ENCODE data around the gene STOX1. TPM values are rescaled to one million over a fixed set of nuclear protein-coding genes. Genes with fewer than 3 reads are reported as not detected.
"Not testable (repeated sequence)": the region's sequence is repeated elsewhere in the genome, so short reads cannot be mapped to it uniquely, and the experiment has no call there.

STOX1 gene
- total and polyA plus RNA-seq, 2 of the 8 experiments (the other 6 are each of a cell fraction or from before 2014, with no cell fraction given): 0.92 to 2.6 TPM

DNA sequence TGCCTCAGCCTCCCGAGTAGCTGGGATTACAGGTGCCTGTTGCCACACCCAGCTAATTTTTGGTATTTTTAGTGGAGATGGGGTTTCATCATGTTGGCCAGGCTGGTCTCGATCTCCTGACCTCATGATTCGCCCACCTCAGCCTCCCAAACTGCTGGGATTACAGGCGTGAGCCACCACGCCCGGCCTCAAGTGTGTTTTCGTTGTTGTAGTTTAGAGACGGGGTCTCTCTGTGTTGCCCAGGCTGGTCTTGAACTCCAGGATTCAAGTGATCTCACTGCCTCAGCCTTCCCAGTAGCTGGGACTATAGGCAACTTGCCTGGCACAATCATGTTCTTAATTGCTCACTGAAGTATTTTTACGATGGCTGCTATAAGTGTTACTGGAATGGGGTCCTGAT, 16.5 kb upstream of the STOX1 start:
- POLR2A ChIA-PET (ENCODE audit: partially characterized antibody); H3K79me2 ChIP-seq (ENCODE audit: control insufficient read depth in 1 of 2, insufficient read depth in 2 of 2, low read length in 2 of 2); H3K79me1 ChIP-seq (ENCODE audit: low read depth, low read length); H3K36me3 ChIP-seq (ENCODE audit: control insufficient read depth in 2 of 4, insufficient read depth in 4 of 4, low read length in 3 of 4); H3K18ac ChIP-seq (ENCODE audit: extremely low read depth, low read length); H4K5ac ChIP-seq (ENCODE audit: insufficient read length, low read depth, low read length); H3K27ac ChIP-seq (ENCODE audit: low read depth, low read length); H2BK120ac ChIP-seq (replicated peaks; ENCODE audit: low read depth, low read length); H3K9ac ChIP-seq (replicated peaks in 1 of 4; ENCODE audit: extremely low read depth in 1 of 4, low read depth in 3 of 4, low read length in 3 of 4); H3K27me3 ChIP-seq (replicated peaks in 1 of 4; ENCODE audit: control insufficient read depth in 3 of 4, extremely low read depth in 1 of 4, insufficient read depth in 3 of 4, low read length in 3 of 4); H3K56ac ChIP-seq (replicated peaks; ENCODE audit: insufficient read length, low read depth, low read length); H2BK5ac ChIP-seq (ENCODE audit: low read depth, low read length); H4K8ac ChIP-seq (ENCODE audit: extremely low read depth, insufficient read depth, low read length); H2AFZ ChIP-seq (ENCODE audit: low read length); H2AK5ac ChIP-seq (ENCODE audit: low read depth, low read length); H2BK12ac ChIP-seq (ENCODE audit: low read depth, low read length); FAIRE-seq; H2BK15ac ChIP-seq (ENCODE audit: low read length); H3K4me2 ChIP-seq (ENCODE audit: insufficient read depth in 1 of 2, low read depth in 2 of 2, low read length in 2 of 2); H3K4ac ChIP-seq (replicated peaks; ENCODE audit: insufficient read length, low read depth, low read length); H4K20me1 ChIP-seq (replicated peaks in 1 of 2; ENCODE audit: control insufficient read depth in 1 of 2, insufficient read depth in 2 of 2, low read length in 2 of 2); H3K9me3 ChIP-seq (ENCODE audit: insufficient read depth in 2 of 2, low read depth in 1 of 2, low read length in 1 of 2); H3K23me2 ChIP-seq (ENCODE audit: low read depth, low read length); H4K91ac ChIP-seq (replicated peaks; ENCODE audit: insufficient read length, low read length); H3K4me3 ChIP-seq (ENCODE audit: extremely low read depth in 1 of 4, insufficient read depth in 2 of 4, low read depth in 3 of 4, low read length in 4 of 4); H3K4me1 ChIP-seq (replicated peaks in 1 of 4; ENCODE audit: control insufficient read depth in 3 of 4, insufficient read depth in 4 of 4, low read length in 3 of 4); DNase-seq (ENCODE audit: low read depth in 1 of 2, low spot score in 2 of 2); H2BK20ac ChIP-seq (ENCODE audit: low read length); H3K23ac ChIP-seq (ENCODE audit: insufficient read length); H3K14ac ChIP-seq (ENCODE audit: insufficient read length): not testable (repeated sequence)
- WGBS, 2 experiments (ENCODE audit: extremely low coverage in 1 of 2, insufficient coverage in 1 of 2, insufficient read length in 1 of 2, insufficient replicate concordance in 2 of 2, low coverage in 1 of 2, low lambda C conversion rate in 2 of 2, missing lambda C conversion rate in 1 of 2): 89% methylated on average over 9 of the region's 9 CpGs; no CpG with 5 or more reads in 1 of the 2 experiments
- CTCF ChIA-PET (ENCODE audit: partially characterized antibody): interaction anchor here (0.9 to 1.3 kb wide), 3 partner anchors 32 to 87 kb away, joined by 3 to 5 read pairs (median 4); no protein-coding TSS in a partner anchor

All from H1 (cell line).